ENCODE measurements around the gene CERKL. TPM values are rescaled to one million over a fixed set of nuclear protein-coding genes. Genes with fewer than 3 reads are reported as not detected.

CERKL gene
- total RNA-seq, 4 donors from 2014 or later = 1.5 to 2.6 TPM; not detected in 2

DNA sequence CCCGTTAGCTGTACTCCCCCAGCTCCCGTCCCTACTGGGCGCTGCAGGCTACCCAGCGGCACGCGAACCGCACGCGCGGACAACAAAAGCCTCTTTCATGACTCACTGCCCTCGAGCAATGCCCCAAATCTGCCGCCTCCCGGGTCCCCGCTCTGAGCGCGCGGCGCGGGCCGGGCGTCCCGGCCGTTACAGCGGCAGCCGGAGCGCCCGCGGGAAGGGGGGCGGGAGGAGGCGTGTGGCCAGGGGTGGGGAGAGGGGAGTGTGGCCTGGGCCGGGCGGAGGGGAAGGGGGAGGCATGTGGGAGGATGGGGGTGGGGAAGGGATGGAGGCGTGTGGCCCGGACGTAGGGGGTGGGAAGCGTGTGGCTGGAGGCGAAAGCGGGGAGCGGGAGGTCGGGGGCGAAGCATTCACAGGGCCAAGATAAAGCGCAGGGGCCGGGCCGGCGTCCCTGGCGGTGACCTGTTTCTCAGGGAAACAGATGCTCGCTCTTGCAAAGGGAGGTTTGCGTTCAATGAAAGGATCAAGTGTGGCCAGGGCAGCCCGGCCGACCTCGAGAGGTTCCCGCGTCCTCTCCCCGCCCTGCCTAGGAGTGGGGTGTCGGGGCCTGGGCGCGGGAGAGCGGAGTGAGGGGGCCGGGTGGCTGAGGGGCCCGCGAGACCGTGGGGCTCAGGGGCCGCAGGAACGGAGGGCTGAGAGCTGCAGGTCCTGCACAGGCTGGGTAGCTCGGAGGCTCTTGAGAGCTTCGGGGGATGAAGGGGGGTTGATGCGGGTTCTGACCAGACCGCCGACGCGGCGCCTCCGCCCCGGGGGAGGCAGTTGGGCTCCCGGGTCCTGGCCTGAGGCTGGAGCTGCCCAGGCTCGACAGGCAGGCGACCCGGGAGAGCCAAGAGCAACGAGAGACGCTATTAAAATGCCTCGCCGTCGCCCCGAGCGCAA is 26.9 kb upstream of the CERKL start:
- H3K4me1 ChIP-seq = peaks cover 0 to 9% of the 10 kb centered on the region in 2 donors
- intact Hi-C loops (cut with DNase I; ENCODE audit: low total_unique reads) = no loop called here
- H3K36me3 ChIP-seq = no peaks in the 10 kb centered on the region
- H3K9me3 ChIP-seq = no peaks in the 10 kb centered on the region
- H3K27me3 ChIP-seq = peaks cover 0 to 38% of the 10 kb centered on the region in 2 donors
- no peak overlapping the region for H3K27ac ChIP-seq
- TF ChIP-seq, protein P1, sequence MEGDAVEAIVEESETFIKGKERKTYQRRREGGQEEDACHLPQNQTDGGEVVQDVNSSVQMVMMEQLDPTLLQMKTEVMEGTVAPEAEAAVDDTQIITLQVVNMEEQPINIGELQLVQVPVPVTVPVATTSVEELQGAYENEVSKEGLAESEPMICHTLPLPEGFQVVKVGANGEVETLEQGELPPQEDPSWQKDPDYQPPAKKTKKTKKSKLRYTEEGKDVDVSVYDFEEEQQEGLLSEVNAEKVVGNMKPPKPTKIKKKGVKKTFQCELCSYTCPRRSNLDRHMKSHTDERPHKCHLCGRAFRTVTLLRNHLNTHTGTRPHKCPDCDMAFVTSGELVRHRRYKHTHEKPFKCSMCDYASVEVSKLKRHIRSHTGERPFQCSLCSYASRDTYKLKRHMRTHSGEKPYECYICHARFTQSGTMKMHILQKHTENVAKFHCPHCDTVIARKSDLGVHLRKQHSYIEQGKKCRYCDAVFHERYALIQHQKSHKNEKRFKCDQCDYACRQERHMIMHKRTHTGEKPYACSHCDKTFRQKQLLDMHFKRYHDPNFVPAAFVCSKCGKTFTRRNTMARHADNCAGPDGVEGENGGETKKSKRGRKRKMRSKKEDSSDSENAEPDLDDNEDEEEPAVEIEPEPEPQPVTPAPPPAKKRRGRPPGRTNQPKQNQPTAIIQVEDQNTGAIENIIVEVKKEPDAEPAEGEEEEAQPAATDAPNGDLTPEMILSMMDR (IDR thresholded peaks at IDR 0.05) = no peak
- no peak for TF ChIP-seq POLR2A (IDR thresholded peaks at IDR 0.05)
- no peak for DNase-seq
- H3K4me3 ChIP-seq = no peak overlapping the region

DNA sequence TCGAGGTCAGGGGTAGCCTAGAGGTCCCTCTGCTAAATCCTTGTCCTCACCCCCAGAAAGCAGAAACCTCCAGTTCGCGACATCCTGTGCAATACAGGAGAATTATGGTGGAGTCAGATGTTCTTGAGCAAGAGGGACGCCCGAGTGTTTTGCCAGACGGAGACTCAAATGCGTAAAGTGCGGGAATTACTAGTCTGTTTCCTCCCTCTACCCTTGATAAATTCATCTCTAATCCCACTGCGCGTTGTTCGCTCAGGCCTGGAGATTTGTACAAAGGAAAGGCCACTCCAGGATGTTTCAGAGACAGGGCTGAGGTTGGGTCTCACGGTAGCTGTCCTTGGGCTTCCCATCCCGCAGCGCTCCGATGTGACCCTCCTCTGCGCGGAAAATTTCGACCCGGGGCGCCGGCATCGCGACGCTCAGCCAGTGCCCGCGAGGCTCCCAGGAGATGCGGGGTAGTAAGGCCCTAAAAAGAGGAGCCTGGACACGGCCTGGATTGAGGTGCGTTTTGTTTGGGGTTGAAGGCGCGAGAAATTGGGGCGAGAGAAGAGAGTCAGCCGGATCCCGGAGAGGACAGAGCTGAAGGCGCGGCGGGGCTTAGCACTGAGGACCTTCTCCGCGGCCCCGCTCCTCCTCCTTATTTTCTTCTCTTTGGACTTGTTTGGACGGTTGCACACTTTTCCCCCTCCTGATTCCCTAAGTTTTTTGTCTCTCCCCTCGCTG is 26.1 kb upstream of the CERKL start:
- Histone ChIP-seq H3K4me1 (peaks cover 0 to 9% of the 10 kb centered on the region in 2 donors), H3K4me3 (no peak overlapping the region), H3K9me3 (no peaks in the 10 kb centered on the region), H3K36me3 (no peaks in the 10 kb centered on the region), H3K27me3 (peaks cover 0 to 44% of the 10 kb centered on the region in 2 donors), H3K27ac (no peak overlapping the region)
- DNase-seq = no peak
- intact Hi-C loops (cut with DNase I; ENCODE audit: low total_unique reads) = no loop called here
- TF ChIP-seq, protein P1 (IDR thresholded peaks at IDR 0.05) = no peak
- no peak for TF ChIP-seq POLR2A (IDR thresholded peaks at IDR 0.05)

DNA sequence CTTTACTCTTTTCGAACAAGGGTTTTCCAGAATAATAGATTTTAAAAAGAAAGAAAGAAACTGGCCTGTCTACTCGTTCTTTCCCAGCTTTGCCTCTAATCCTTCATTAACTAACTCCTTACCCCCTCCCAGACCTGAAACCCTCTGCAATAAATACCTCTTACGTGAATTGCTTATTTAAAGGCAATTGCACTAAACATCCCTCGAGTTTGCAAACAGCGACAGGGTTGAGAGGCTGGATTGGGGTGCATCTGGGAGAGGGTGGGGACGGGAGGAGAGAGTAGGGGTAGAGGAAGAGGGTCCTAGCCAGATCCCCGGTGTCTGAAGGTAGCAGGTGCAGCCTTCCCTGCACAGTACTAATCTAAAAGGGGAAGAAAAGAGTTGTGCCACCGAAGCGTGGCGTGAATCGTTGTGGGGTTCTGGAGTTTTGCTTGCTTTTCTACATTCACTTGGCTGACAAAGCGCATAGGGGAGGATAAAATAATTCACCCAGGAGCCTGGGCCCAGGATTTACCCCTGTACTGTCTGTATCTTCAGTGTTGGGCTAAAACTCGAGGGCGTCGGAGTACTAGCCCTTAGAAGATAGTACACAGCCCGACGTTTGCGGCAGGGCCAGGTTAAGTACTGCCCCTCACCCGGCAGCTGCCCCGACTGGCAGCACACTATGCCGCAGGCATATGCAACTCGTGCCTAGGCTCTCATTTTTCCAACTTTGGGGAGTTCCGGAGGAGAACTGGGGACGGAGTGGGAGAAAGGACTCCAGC is 25.3 kb upstream of the CERKL start:
- intact Hi-C loops (cut with DNase I; ENCODE audit: low total_unique reads) = no loop called here
- DNase-seq = no peak
- no peaks in the 10 kb centered on the region for H3K9me3 ChIP-seq
- no peak for TF ChIP-seq POLR2A (IDR thresholded peaks at IDR 0.05)
- TF ChIP-seq, protein P1 (IDR thresholded peaks at IDR 0.05) = no peak
- H3K4me3 ChIP-seq = no peak overlapping the region
- peaks cover 0 to 9% of the 10 kb centered on the region in 2 donors for H3K4me1 ChIP-seq
- H3K27me3 ChIP-seq = peaks cover 0 to 50% of the 10 kb centered on the region in 2 donors
- H3K27ac ChIP-seq = no peak overlapping the region
- H3K36me3 ChIP-seq = no peaks in the 10 kb centered on the region

DNA sequence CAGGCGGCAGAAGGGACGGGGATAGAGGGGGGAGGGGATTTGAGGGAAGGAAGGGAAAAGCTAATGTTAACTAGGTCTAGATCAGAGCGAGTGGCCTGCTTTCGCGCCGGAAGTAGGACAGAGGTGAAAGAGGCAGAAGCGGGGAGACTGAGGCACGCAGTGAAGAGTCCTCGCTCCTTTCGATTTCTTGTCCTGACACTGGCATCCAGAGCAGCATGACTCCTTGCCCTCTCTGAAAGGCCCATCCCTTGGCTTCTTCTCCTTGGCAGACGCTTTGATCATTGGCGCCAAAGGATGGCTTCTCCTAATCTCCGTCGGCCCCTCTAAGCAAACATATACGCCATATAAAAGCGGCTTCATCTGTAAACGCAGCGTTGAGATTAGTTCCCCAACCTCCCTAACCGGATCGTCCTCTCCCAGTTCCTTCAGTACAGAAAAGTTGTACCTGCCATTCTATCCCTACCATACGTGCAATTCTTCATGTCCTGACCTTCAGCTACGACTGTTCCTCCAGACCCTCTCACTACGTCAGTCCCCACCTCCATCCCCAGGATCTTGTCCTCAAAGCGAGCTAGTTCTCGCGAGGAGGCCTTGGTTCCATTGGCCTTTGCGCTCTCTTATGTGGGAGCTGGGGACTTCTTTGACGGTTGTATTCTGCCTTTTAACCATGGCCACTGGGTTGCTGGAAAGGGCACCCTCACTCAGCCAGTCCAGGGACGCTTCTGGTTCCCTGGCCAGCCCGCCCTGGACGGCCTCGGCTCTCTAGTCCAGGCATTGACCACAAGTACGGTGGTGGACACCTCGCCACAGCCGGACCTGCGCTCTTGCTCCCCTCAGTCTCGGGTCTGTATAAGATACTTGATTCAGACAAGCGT is 24.3 kb upstream of the CERKL start:
- TF ChIP-seq, protein P1 (IDR thresholded peaks at IDR 0.05) = no peak
- no peak for TF ChIP-seq POLR2A (IDR thresholded peaks at IDR 0.05)

More for the DNA sequence above, 24.3 kb upstream of the CERKL start:
- H3K9me3 ChIP-seq = no peaks in the 10 kb centered on the region
- no peaks in the 10 kb centered on the region for H3K36me3 ChIP-seq
- intact Hi-C loops (cut with DNase I; ENCODE audit: low total_unique reads) = no loop called here
- H3K4me1 ChIP-seq = peaks cover 0 to 9% of the 10 kb centered on the region in 2 donors
- DNase-seq = no peak
- no peak overlapping the region for H3K27ac ChIP-seq
- H3K27me3 ChIP-seq = peaks cover 0 to 58% of the 10 kb centered on the region in 2 donors
- no peak overlapping the region for H3K4me3 ChIP-seq
